ENCODE measurements around the gene PLXNC1. TPM values are rescaled to one million over a fixed set of nuclear protein-coding genes. Genes with fewer than 3 reads are reported as not detected.

PLXNC1 gene
- total RNA-seq, 1 experiment from 2014 or later: 1.3 TPM

DNA sequence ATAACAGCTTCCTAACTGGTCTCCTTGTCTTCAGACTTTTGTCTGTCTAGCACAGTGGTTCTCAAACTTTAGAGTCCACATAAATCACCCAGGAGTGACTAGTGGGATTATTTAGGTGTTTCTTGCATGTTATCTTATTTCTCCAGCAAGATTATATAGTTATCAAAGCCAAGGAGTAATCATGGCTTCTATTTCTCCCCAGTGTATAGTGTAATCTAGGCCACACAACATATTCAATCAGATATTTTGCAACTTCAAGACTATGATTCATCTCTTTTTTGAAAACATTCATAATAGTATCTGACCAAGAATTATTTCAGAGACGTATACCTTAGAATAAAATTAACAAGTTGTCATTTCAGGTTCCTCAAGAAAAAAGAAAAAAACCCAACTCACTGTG is 179.4 kb downstream of the PLXNC1 start:
- TF ChIP-seq, protein P1, sequence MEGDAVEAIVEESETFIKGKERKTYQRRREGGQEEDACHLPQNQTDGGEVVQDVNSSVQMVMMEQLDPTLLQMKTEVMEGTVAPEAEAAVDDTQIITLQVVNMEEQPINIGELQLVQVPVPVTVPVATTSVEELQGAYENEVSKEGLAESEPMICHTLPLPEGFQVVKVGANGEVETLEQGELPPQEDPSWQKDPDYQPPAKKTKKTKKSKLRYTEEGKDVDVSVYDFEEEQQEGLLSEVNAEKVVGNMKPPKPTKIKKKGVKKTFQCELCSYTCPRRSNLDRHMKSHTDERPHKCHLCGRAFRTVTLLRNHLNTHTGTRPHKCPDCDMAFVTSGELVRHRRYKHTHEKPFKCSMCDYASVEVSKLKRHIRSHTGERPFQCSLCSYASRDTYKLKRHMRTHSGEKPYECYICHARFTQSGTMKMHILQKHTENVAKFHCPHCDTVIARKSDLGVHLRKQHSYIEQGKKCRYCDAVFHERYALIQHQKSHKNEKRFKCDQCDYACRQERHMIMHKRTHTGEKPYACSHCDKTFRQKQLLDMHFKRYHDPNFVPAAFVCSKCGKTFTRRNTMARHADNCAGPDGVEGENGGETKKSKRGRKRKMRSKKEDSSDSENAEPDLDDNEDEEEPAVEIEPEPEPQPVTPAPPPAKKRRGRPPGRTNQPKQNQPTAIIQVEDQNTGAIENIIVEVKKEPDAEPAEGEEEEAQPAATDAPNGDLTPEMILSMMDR (IDR thresholded peaks at IDR 0.05; ENCODE audit: unreplicated experiment): no peak
- DNase-seq: no peak
- no peaks in the 10 kb centered on the region for H3K4me1 Mint-ChIP-seq (ENCODE audit: low read depth, unreplicated experiment)
- no peak overlapping the region for H3K4me3 Mint-ChIP-seq (ENCODE audit: low read depth, unreplicated experiment)
- intact Hi-C loops (cut with micrococcal nuclease; ENCODE audit: unreplicated experiment): no loop called here
- CTCF ChIA-PET: interaction anchor here (0.5 kb wide), 1 partner anchor 85 kb away, joined by 3 read pairs; no protein-coding TSS in a partner anchor
- peaks cover 5% of the 10 kb centered on the region for H3K9me3 Mint-ChIP-seq (ENCODE audit: low read depth, unreplicated experiment)
- BruUV-seq (replicated peaks): no TSS peak
- no peak overlapping the region for H3K27ac Mint-ChIP-seq (ENCODE audit: unreplicated experiment)
- no peaks in the 10 kb centered on the region for H3K36me3 Mint-ChIP-seq (ENCODE audit: insufficient read depth, unreplicated experiment)
- H3K27me3 Mint-ChIP-seq (ENCODE audit: unreplicated experiment): no peaks in the 10 kb centered on the region

DNA sequence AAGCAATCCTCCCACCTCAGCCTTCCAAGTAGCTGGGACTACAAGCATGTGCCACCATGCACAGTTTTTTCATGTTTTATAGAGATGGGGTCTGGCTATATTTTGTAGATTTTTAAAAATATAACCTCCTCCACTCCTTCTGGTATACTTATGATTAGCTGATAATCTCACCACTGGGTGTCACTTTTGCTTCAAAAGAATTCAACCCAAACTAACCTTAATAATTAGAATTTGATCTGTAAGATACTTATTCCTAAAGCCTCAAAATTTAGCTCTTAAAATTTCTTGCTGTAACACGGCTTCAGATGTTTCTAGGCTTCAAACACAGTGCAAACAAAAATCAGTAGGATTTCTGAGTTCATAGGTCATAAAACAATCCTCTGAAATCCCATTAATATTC is 181.0 kb downstream of the PLXNC1 start:
- no TSS peak for BruUV-seq (replicated peaks)
- intact Hi-C loops (cut with micrococcal nuclease; ENCODE audit: unreplicated experiment): loop anchor here (1.0 kb wide), 2 partner anchors 105 to 203 kb away; no protein-coding TSS in a partner anchor
- TF ChIP-seq, protein P1 (IDR thresholded peaks at IDR 0.05; ENCODE audit: unreplicated experiment): no peak
- no peaks in the 10 kb centered on the region for H3K4me1 Mint-ChIP-seq (ENCODE audit: low read depth, unreplicated experiment)
- H3K36me3 Mint-ChIP-seq (ENCODE audit: insufficient read depth, unreplicated experiment): no peaks in the 10 kb centered on the region
- peaks cover 4% of the 10 kb centered on the region for H3K9me3 Mint-ChIP-seq (ENCODE audit: low read depth, unreplicated experiment)
- no peak overlapping the region for H3K4me3 Mint-ChIP-seq (ENCODE audit: low read depth, unreplicated experiment)
- CTCF ChIA-PET: interaction anchor here (0.9 kb wide), 1 partner anchor 104 kb away, joined by 3 read pairs; no protein-coding TSS in a partner anchor
- H3K27ac Mint-ChIP-seq (ENCODE audit: unreplicated experiment): no peak overlapping the region
- no peaks in the 10 kb centered on the region for H3K27me3 Mint-ChIP-seq (ENCODE audit: unreplicated experiment)
- no peak for DNase-seq

DNA sequence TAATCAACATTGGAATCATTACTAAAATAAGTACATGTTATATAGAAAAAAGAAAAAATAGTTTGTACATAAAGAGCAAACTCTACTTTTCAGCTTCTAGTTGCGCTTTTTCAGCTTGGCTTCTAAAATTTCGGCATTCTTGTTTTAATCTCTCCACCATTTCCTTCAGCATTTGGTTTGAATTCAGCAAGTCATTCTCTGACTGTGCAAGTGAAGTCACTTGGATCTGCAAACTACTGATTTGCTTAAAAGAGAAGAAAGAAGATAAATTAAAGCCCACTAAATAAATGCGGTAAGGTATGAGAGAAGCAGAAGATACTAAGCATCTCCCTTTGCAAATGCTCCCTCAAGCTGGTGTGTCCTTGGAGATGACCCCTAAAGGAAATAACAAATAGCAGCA is 185.0 kb downstream of the PLXNC1 start:
- Mint-ChIP-seq H3K27me3 (ENCODE audit: unreplicated experiment) (no peaks in the 10 kb centered on the region), H3K36me3 (ENCODE audit: insufficient read depth, unreplicated experiment) (no peaks in the 10 kb centered on the region), H3K9me3 (ENCODE audit: low read depth, unreplicated experiment) (no peaks in the 10 kb centered on the region), H3K27ac (ENCODE audit: unreplicated experiment) (no peak overlapping the region), H3K4me1 (ENCODE audit: low read depth, unreplicated experiment) (no peaks in the 10 kb centered on the region), H3K4me3 (ENCODE audit: low read depth, unreplicated experiment) (no peak overlapping the region)
- intact Hi-C loops (cut with micrococcal nuclease; ENCODE audit: unreplicated experiment): no loop called here
- no TSS peak for BruUV-seq (replicated peaks)
- CTCF ChIA-PET: interaction anchor here (0.6 kb wide), 1 partner anchor 138 kb away, joined by 4 read pairs; no protein-coding TSS in a partner anchor
- no peak for DNase-seq
- TF ChIP-seq, protein P1 (IDR thresholded peaks at IDR 0.05; ENCODE audit: unreplicated experiment): no peak

DNA sequence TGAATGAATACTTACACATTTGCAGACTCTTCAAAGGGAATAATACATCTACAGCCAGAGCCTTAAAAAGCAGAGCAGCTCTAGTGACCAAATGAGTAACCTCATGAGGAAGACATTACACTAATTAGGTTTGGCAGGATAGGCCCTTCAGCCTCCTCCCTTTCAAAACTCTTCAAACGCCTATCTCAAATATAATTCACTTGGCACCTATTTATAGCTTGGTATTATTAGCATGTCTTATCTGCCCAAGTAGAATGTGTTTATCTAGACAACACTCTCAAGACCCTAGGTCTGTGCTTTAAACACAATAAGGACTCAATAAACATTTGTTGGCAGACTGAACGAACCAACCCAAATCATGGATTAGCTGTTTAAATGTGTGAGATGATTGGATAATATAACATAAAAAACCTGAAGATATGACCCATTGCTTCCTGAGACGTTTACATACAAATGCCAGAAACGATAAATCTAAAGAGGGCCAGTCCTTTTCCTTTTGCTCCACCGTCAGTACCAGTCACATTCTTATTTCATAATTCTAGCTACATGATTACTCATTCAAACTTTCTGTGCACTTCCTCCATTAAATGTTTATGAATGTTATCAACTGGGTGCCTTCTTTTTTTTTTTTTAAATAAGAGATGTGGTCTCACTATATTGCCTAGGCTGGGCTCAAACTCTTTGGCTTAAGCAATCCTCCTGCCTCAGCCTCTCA is 188.0 kb downstream of the PLXNC1 start:
- no peaks in the 10 kb centered on the region for H3K9me3 Mint-ChIP-seq (ENCODE audit: low read depth, unreplicated experiment)
- BruUV-seq (replicated peaks): no TSS peak
- no peaks in the 10 kb centered on the region for H3K4me1 Mint-ChIP-seq (ENCODE audit: low read depth, unreplicated experiment)
- H3K27ac Mint-ChIP-seq (ENCODE audit: unreplicated experiment): no peak overlapping the region
- TF ChIP-seq, protein P1 (IDR thresholded peaks at IDR 0.05; ENCODE audit: unreplicated experiment): no peak
- H3K36me3 Mint-ChIP-seq (ENCODE audit: insufficient read depth, unreplicated experiment): no peaks in the 10 kb centered on the region
- intact Hi-C loops (cut with micrococcal nuclease; ENCODE audit: unreplicated experiment): no loop called here
- H3K27me3 Mint-ChIP-seq (ENCODE audit: unreplicated experiment): no peaks in the 10 kb centered on the region
- CTCF ChIA-PET: no interaction called here
- DNase-seq: no peak
- H3K4me3 Mint-ChIP-seq (ENCODE audit: low read depth, unreplicated experiment): no peak overlapping the region

Data from Calu3 (cell line).